Kidney (tissue), 22 donors: Measurements from ENCODE around the gene ECHDC3. TPM values are rescaled to one million over a fixed set of nuclear protein-coding genes. Genes with fewer than 3 reads are reported as not detected.

Source experiments
- DNase-seq, 5 donors: peaks; one replicate each; pipeline ENCODE4 v3.0.0-alpha.2; 2013 to 2020
- FAIRE-seq: peaks from 2 replicates; lab custom pipeline; 2012; peaks lifted over from hg19 to GRCh38; lab: Jason Lieb, UNC
- H3K27ac ChIP-seq, 2 donors: one replicate each; pipeline ENCODE4 v1.7.0; 2013; ENCODE audit warnings: low read depth in 2 of 2, low read length in 2 of 2, inconsistent platforms in 1 of 2
- H3K27me3 ChIP-seq: one replicate; pipeline ENCODE4 v1.7.1; 2013; ENCODE audit warnings: low read length, inconsistent platforms; ENCODE audit not compliant: control insufficient read depth, insufficient read depth
- H3K36me3 ChIP-seq, 3 donors: one replicate each; pipeline versions ENCODE4 v1.7.0 to v1.7.1; 2013; ENCODE audit warnings: low read length in 3 of 3, control low read depth in 1 of 3, inconsistent platforms in 1 of 3; ENCODE audit not compliant: insufficient read depth in 3 of 3, control insufficient read depth in 2 of 3
- H3K4me1 ChIP-seq, 3 donors: one replicate each; pipeline versions ENCODE4 v1.7.0 to v1.7.1; 2013; ENCODE audit warnings: low read length in 3 of 3, inconsistent platforms in 1 of 3, low read depth in 1 of 3; ENCODE audit not compliant: control insufficient read depth in 2 of 3, insufficient read depth in 2 of 3
- H3K4me3 ChIP-seq, 3 donors: one replicate each; pipeline versions ENCODE4 v1.7.0 to v1.8.1; 2013; ENCODE audit warnings: low read length in 3 of 3, control low read depth in 1 of 3, inconsistent platforms in 1 of 3
- H3K9ac ChIP-seq, 3 donors: one replicate each; pipeline versions ENCODE4 v1.7.0 to v1.7.1; 2013; ENCODE audit warnings: low read length in 3 of 3, control low read depth in 1 of 3, inconsistent platforms in 1 of 3
- H3K9me3 ChIP-seq, 3 donors: one replicate each; pipeline versions ENCODE4 v1.7.0 to v1.7.1; 2013; ENCODE audit warnings: low read length in 3 of 3, control low read depth in 1 of 3, inconsistent platforms in 1 of 3; ENCODE audit not compliant: control insufficient read depth in 2 of 3, insufficient read depth in 1 of 3
- intact Hi-C: fragments of 100-400 bp; cut with DNase I; formaldehyde crosslinking; loops from one replicate; pipeline ENCODE4 v1.11.1; 2022
- long read RNA-seq, 10 donors: library from polyadenylated mRNA in 1 of 10; unstranded in 1 of 10; transcript quantifications; one replicate each; pipeline ENCODE4 v2.0.0 and lab custom pipeline, GENCODE V29; 2021 to 2026
- polyA plus RNA-seq: library from polyadenylated mRNA; stranded (reverse); fragments of 350-450 nt; fragmentation: Illumina TruSeq; extraction: RNeasy Lipid Tissue Mini Kit (QIAGEN cat#74804); gene quantifications from one replicate; pipeline ENCODE4 v1.2.3, GENCODE V29; 2014; ENCODE audit warnings: low read depth, low replicate concordance; ENCODE audit not compliant: insufficient read depth
- total RNA-seq: library from RNA; stranded (reverse); fragmentation: NEBNext Ultra II Directional; extraction: Animal tissue kit (Norgen Biotek cat#: 25700); gene quantifications from one replicate; pipeline ENCODE4 v1.2.1, GENCODE V29; 2021
- TF ChIP-seq, protein P1 (sequence below): IDR thresholded peaks from 3 replicates; pipeline ENCODE4 v1.5.1; 2012; ENCODE audit warnings: mild to moderate bottlenecking, moderate library complexity, borderline replicate concordance; ENCODE audit not compliant: insufficient read depth; ENCODE audit errors: extremely low read depth
- donor health status: control.
- donor health status: control.
- donor health status: control.
- donor health status: control.
- donor health status: control.
- donor health status: DM: yes; HTN: yes; CAD: no.
- donor health status: Normal renal cell carcinoma (clear cell type).

Gene ECHDC3, protein sequence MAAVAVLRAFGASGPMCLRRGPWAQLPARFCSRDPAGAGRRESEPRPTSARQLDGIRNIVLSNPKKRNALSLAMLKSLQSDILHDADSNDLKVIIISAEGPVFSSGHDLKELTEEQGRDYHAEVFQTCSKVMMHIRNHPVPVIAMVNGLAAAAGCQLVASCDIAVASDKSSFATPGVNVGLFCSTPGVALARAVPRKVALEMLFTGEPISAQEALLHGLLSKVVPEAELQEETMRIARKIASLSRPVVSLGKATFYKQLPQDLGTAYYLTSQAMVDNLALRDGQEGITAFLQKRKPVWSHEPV
- 32.4 TPM for total RNA-seq
- 132 TPM for polyA plus RNA-seq
- long read RNA-seq, donor 1, transcript ECHDC3-201 (5 exons, 1,649 nt): major isoform, 13 of 13 reads
- long read RNA-seq, donor 1, partial matches to known transcripts: 0 of 13 reads
- long read RNA-seq, donor 1, other reads (novel, unspliced or antisense): 0 of 13 reads
- long read RNA-seq, donor 2, transcript ECHDC3-201 (5 exons, 1,649 nt): major isoform, 5 of 5 reads
- long read RNA-seq, donor 2, partial matches to known transcripts: 0 of 5 reads
- long read RNA-seq, donor 2, other reads (novel, unspliced or antisense): 0 of 5 reads
- long read RNA-seq, donor 3, transcript ECHDC3-201 (5 exons, 1,649 nt): major isoform, 28 of 37 reads
- long read RNA-seq, donor 3, partial matches to known transcripts: 9 of 37 reads
- long read RNA-seq, donor 3, other reads (novel, unspliced or antisense): 0 of 37 reads
- long read RNA-seq, donor 4, transcript ECHDC3-201 (5 exons, 1,649 nt): major isoform, 8 of 8 reads
- long read RNA-seq, donor 4, partial matches to known transcripts: 0 of 8 reads
- long read RNA-seq, donor 4, other reads (novel, unspliced or antisense): 0 of 8 reads
- long read RNA-seq, donor 5, partial matches to known transcripts: 0 of 1 reads
- long read RNA-seq, donor 5, other reads (novel, unspliced or antisense): 0 of 1 reads
- long read RNA-seq, donor 6, partial matches to known transcripts: 0 of 4 reads
- long read RNA-seq, donor 6, other reads (novel, unspliced or antisense): 0 of 4 reads
- long read RNA-seq, donor 7, transcript ECHDC3-201 (5 exons, 1,649 nt): major isoform, 54 of 73 reads
- long read RNA-seq, donor 7, partial matches to known transcripts: 14 of 73 reads
- long read RNA-seq, donor 7, other reads (novel, unspliced or antisense): 4 of 73 reads
- long read RNA-seq, donor 8, partial matches to known transcripts: 0 of 4 reads
- long read RNA-seq, donor 8, other reads (novel, unspliced or antisense): 0 of 4 reads
- long read RNA-seq, donor 9, partial matches to known transcripts: 0 of 3 reads
- long read RNA-seq, donor 9, other reads (novel, unspliced or antisense): 0 of 3 reads
- long read RNA-seq, donor 10, partial matches to known transcripts: 0 of 4 reads
- long read RNA-seq, donor 10, other reads (novel, unspliced or antisense): 0 of 4 reads

DNA sequence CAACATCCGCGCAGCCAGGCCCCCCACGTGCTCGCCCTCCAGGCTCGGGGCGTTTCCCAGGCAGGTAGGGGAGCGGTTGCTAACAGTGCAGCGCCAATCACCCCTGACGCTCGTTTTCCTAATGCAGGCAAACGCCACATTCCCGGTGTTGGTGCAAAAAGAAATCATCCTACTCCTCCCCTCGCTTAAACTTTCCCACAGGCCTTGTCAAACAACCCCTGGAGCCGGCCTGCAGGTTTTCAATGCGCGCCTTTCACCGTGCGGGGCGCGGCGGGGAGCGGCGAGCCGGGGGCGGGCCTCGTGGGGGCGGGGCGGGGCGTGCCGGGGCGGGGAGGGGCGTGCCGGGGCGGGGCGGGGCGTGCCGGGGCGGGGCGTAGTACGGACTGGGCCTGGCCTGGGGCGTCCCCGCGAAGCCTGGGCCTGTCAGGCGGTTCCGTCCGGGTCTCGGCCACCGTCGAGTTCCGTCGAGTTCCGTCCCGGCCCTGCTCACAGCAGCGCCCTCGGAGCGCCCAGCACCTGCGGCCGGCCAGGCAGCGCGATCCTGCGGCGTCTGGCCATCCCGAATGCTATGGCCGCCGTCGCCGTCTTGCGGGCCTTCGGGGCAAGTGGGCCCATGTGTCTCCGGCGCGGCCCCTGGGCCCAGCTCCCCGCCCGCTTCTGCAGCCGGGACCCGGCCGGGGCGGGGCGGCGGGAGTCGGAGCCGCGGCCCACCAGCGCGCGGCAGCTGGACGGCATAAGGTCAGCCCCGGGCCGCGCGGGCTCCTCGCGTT is at the start of gene ECHDC3:
Gene ECHDC3 (plus strand): TSS at position 374 of the 770 bp plus-strand sequence. CDS start 195 bp downstream, at position 569.
- no peaks in the 10 kb centered on the region for H3K9me3 ChIP-seq
- peak within 1 kb of the TSS in 1 of 3 donors; percentile 32 for H3K9ac ChIP-seq
- H3K36me3 ChIP-seq: no peaks in the 10 kb centered on the region
- DNase-seq (peak; percentile 42 to 93 (median 66)), FAIRE-seq (no peak)
- intact Hi-C loops: no loop called here
- TF ChIP-seq, protein P1, sequence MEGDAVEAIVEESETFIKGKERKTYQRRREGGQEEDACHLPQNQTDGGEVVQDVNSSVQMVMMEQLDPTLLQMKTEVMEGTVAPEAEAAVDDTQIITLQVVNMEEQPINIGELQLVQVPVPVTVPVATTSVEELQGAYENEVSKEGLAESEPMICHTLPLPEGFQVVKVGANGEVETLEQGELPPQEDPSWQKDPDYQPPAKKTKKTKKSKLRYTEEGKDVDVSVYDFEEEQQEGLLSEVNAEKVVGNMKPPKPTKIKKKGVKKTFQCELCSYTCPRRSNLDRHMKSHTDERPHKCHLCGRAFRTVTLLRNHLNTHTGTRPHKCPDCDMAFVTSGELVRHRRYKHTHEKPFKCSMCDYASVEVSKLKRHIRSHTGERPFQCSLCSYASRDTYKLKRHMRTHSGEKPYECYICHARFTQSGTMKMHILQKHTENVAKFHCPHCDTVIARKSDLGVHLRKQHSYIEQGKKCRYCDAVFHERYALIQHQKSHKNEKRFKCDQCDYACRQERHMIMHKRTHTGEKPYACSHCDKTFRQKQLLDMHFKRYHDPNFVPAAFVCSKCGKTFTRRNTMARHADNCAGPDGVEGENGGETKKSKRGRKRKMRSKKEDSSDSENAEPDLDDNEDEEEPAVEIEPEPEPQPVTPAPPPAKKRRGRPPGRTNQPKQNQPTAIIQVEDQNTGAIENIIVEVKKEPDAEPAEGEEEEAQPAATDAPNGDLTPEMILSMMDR: no peak
- H3K27ac ChIP-seq: peak within 1 kb of the TSS; percentile 69 to 82
- H3K4me1 ChIP-seq: peaks cover 0 to 12% (median 0%) of the 10 kb centered on the region in 3 donors
- H3K27me3 ChIP-seq: no peaks in the 10 kb centered on the region
- H3K4me3 ChIP-seq: peak within 1 kb of the TSS; percentile 57 to 63 (median 63)

DNA sequence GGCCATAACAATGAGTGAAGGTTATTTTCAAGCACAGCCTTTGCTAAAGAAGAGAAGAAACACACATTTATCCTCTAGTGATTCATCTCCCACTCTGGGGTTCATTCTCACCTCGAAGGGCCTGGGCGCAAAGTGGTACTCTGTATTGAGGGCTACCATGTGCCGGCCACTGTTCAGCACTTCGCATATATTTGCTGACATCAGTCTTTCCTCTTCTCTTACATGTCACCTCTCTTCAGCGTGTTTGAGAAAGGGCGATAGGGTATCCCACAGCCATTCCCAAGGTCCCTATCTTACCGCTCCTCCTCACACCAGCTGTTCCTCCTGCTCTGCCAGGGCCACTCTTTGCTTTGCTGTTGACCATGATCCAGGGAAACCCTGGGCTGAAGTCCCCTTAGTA is 48.8 kb upstream of the ECHDC3 start:
- FAIRE-seq (no peak), DNase-seq (no peak)
- intact Hi-C loops: no loop called here
- TF ChIP-seq, protein P1: no peak
- Histone ChIP-seq H3K9ac (no peak overlapping the region), H3K4me1 (peaks cover 0 to 3% (median 0%) of the 10 kb centered on the region in 3 donors), H3K27me3 (no peaks in the 10 kb centered on the region), H3K9me3 (no peaks in the 10 kb centered on the region), H3K4me3 (no peak overlapping the region), H3K36me3 (no peaks in the 10 kb centered on the region), H3K27ac (no peak overlapping the region)

DNA sequence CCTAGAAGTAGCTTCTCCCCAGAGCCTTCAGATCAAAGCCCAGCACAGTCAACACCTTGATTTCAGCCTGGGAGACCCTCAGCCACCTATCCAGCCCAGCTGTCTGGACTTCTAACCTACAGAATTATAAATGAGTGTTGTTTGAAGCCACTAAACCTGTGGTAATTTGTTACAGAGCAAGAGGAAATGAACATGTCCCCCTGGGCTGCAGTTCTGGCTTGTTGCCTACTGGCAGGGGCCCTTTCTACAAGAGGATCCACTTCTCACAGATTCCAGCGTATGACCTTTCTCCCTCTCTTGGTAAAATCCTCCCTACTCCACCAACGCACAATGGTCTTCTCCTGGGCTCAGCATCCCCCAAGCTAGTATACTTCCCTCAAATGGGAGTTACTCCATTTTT is 46.4 kb upstream of the ECHDC3 start:
- FAIRE-seq (no peak), DNase-seq (no peak)
- H3K36me3 ChIP-seq: no peaks in the 10 kb centered on the region
- intact Hi-C loops: no loop called here
- no peak overlapping the region for H3K27ac ChIP-seq
- TF ChIP-seq, protein P1: no peak
- H3K4me3 ChIP-seq: no peak overlapping the region
- H3K9ac ChIP-seq: no peak overlapping the region
- H3K4me1 ChIP-seq: peaks cover 0 to 10% (median 0%) of the 10 kb centered on the region in 3 donors
- H3K27me3 ChIP-seq: no peaks in the 10 kb centered on the region
- no peaks in the 10 kb centered on the region for H3K9me3 ChIP-seq
